Measurements from ENCODE around the gene BCAN. TPM values are rescaled to one million over a fixed set of nuclear protein-coding genes. Genes with fewer than 3 reads are reported as not detected.

The BCAN gene
- total and polyA plus RNA-seq, 2 of the 4 experiments (the other 2 are of a cell fraction) = 0.07 TPM; not detected in 1

- Histone ChIP-seq H2BK20ac (ENCODE audit: low read depth, low read length) (no peak overlapping the region), H3K14ac (replicated peaks; ENCODE audit: low read depth, low read length) (no peak overlapping the region), H3K9ac (ENCODE audit: low read depth, low read length) (no peak overlapping the region), H4K20me1 (ENCODE audit: insufficient read depth, low read length) (no peaks in the 10 kb centered on the region), H3K18ac (ENCODE audit: low read depth, low read length) (no peak overlapping the region), H2AK5ac (ENCODE audit: low read depth, low read length) (peak overlapping the region; percentile 11; the same call in 1 of the 2 replicates), H3K27ac (ENCODE audit: insufficient read depth, low read length) (no peak overlapping the region), H3K9me3 (ENCODE audit: control insufficient read depth, insufficient read depth, low read length) (no peaks in the 10 kb centered on the region), H2BK5ac (ENCODE audit: low read depth, low read length, poor library complexity, severe bottlenecking) (no peak overlapping the region), H3K23ac (ENCODE audit: low read depth, low read length) (no peak overlapping the region), H3K4me3 (ENCODE audit: insufficient read depth, low read depth, low read length) (no peak overlapping the region), H4K5ac (ENCODE audit: low read depth, low read length) (no peak overlapping the region), H3K36me3 (ENCODE audit: control insufficient read depth, insufficient read depth, low read length) (no peaks in the 10 kb centered on the region), H2AK9ac (replicated peaks; ENCODE audit: low read depth, low read length, poor library complexity) (peak overlapping the region; percentile 14), H3K4ac (ENCODE audit: low read depth, low read length) (no peak overlapping the region), H4K8ac (ENCODE audit: low read depth in 2 of 2, low read length in 2 of 2) (no peak overlapping the region), H2BK120ac (ENCODE audit: low read depth, low read length) (no peak overlapping the region), H3K4me2 (ENCODE audit: low read depth, low read length) (no peak overlapping the region; the same call in 1 of the 2 replicates), H3K9me1 (ENCODE audit: insufficient read depth, low read length) (no peaks in the 10 kb centered on the region), H2BK15ac (ENCODE audit: low read depth, low read length) (no peak overlapping the region), H3K56ac (ENCODE audit: extremely low read depth, insufficient read depth, low read length) (no peak overlapping the region), H2AFZ (replicated peaks; ENCODE audit: low read length, poor library complexity) (no peak overlapping the region), H3K4me1 (ENCODE audit: control insufficient read depth, insufficient read depth, low read length) (peaks cover 36% of the 10 kb centered on the region), H3K27me3 (ENCODE audit: control insufficient read depth, insufficient read depth, low read length) (peaks cover 5% of the 10 kb centered on the region), H3K79me1 (ENCODE audit: low read depth in 1 of 2, low read length in 2 of 2) (no peaks in the 10 kb centered on the region), H4K91ac (ENCODE audit: insufficient read depth, low read depth, low read length) (no peak overlapping the region)
- CTCF ChIA-PET = interaction anchor here (6.9 kb wide), 1 partner anchor 14 kb away, joined by 54 read pairs; no protein-coding TSS in a partner anchor
- no peak for TF ChIP-seq SMC3 (IDR thresholded peaks at IDR 0.05; ENCODE audit: low read depth, low read length)
- no peak for TF ChIP-seq BHLHE40 (IDR thresholded peaks at IDR 0.05; ENCODE audit: low read depth, low read length)
- TF ChIP-seq RFX5 (IDR thresholded peaks at IDR 0.05; ENCODE audit: low read depth, low read length) = no peak
- TF ChIP-seq NFE2L2 (IDR thresholded peaks at IDR 0.05; ENCODE audit: low read depth, low read length) = no peak
- TF ChIP-seq FOS (IDR thresholded peaks at IDR 0.05; ENCODE audit: low read depth, low read length) = no peak
- TF ChIP-seq MXI1 (IDR thresholded peaks at IDR 0.05; ENCODE audit: borderline replicate concordance, low read depth, low read length) = no peak
- TF ChIP-seq USF2 (IDR thresholded peaks at IDR 0.05; ENCODE audit: low read depth, low read length) = no peak
- TF ChIP-seq ELK1 (IDR thresholded peaks at IDR 0.05; ENCODE audit: borderline replicate concordance, low read depth, low read length) = no peak
- no peak for ATAC-seq (ENCODE audit: low read depth)
- POLR2A ChIA-PET (ENCODE audit: unreplicated experiment) = no interaction called here
- dilution Hi-C loops (cut with HindIII; ENCODE audit: low sequenced_read_pairs, unreplicated experiment) = no loop called here
- DNase-seq = no peak
- in situ Hi-C loops (cut with MboI; ENCODE audit: low sequenced_read_pairs) = no loop called here
- intact Hi-C loops (cut with micrococcal nuclease) = no loop called here
- no CpG with 5 or more reads among the region's 10 CpGs for WGBS, 2 experiments (ENCODE audit: extremely low coverage in 2 of 2, insufficient read length in 1 of 2)
- BruUV-seq (replicated peaks) = no TSS peak
Observed at GRCh38 chr1:156704166-156704711, 62.3 kb downstream of the BCAN start.

Data from IMR-90 (cell line).